IMR-90 (cell line): Measurements from ENCODE around the gene KRT32. TPM values are rescaled to one million over a fixed set of nuclear protein-coding genes. Genes with fewer than 3 reads are reported as not detected.
"Not testable (repeated sequence)": the region's sequence is repeated elsewhere in the genome, so short reads cannot be mapped to it uniquely, and the experiment has no call there.

Source experiments
- ATAC-seq: fragments of 200-7000 bp; cut with Tn5 transposase; 2 replicates; pipeline ENCODE4 v1.9.1; 2020; ENCODE audit warnings: low read depth, mild to moderate bottlenecking, moderate library complexity
- BruUV-seq: library from RNA; stranded (reverse); fragments of 400-500 nt; replicated peaks from 2 replicates; lab custom pipeline; 2021; lab: Mats Ljungman, UMichigan
- CTCF ChIA-PET: fragments of 300-600 bp; formaldehyde crosslinking; extraction: SDS; loops from one replicate; lab custom pipeline; 2021; ENCODE audit warnings: antibody characterized with exemption; lab: Yijun Ruan, JAX
- POLR2A ChIA-PET: fragments of 300-600 bp; sonication (Branson Sonifier 250); formaldehyde crosslinking; loops from one replicate; lab custom pipeline; 2022; ENCODE audit warnings: antibody characterized with exemption; ENCODE audit not compliant: unreplicated experiment; lab: Charles Lee
- DNase-seq: peaks from one replicate; pipeline ENCODE4 v3.0.0; 2013
- H2AFZ ChIP-seq: replicated peaks from 2 replicates; pipeline ENCODE3; 2013; ENCODE audit warnings: low read length, mild to moderate bottlenecking; ENCODE audit not compliant: poor library complexity
- H2AK5ac ChIP-seq: 2 replicates; pipeline ENCODE4 v1.6.1; 2013; ENCODE audit warnings: low read depth, low read length, inconsistent platforms
- H2AK9ac ChIP-seq: replicated peaks from 2 replicates; pipeline ENCODE3; 2013; ENCODE audit warnings: mild to moderate bottlenecking, low read depth, low read length, moderate library complexity; ENCODE audit not compliant: poor library complexity
- H2BK120ac ChIP-seq: 2 replicates; pipeline ENCODE4 v1.6.1; 2013; ENCODE audit warnings: low read depth, low read length, inconsistent platforms
- H2BK15ac ChIP-seq: 3 replicates; pipeline ENCODE4 v1.6.1; 2013; ENCODE audit warnings: low read depth, low read length, inconsistent platforms
- H2BK20ac ChIP-seq: 2 replicates; pipeline ENCODE4 v1.6.1; 2013; ENCODE audit warnings: low read depth, mild to moderate bottlenecking, inconsistent platforms, low read length, moderate library complexity
- H2BK5ac ChIP-seq: 2 replicates; pipeline ENCODE4 v1.6.1; 2013; ENCODE audit warnings: mild to moderate bottlenecking, low read depth, low read length, inconsistent platforms; ENCODE audit not compliant: poor library complexity, severe bottlenecking
- H3K14ac ChIP-seq: replicated peaks from 2 replicates; pipeline ENCODE4 v1.6.1; 2013; ENCODE audit warnings: low read depth, low read length, inconsistent platforms
- H3K18ac ChIP-seq: 2 replicates; pipeline ENCODE4 v1.6.1; 2013; ENCODE audit warnings: low read depth, low read length, control low read depth
- H3K23ac ChIP-seq: 2 replicates; pipeline ENCODE4 v1.6.1; 2013; ENCODE audit warnings: low read depth, low read length, inconsistent platforms
- H3K27ac ChIP-seq: 2 replicates; pipeline ENCODE4 v1.5.1; 2013; ENCODE audit warnings: mild to moderate bottlenecking, control low read depth, low read length; ENCODE audit not compliant: insufficient read depth
- H3K27me3 ChIP-seq: 2 replicates; pipeline ENCODE4 v1.6.1; 2013; ENCODE audit warnings: low read length; ENCODE audit not compliant: control insufficient read depth, insufficient read depth
- H3K36me3 ChIP-seq: 2 replicates; pipeline ENCODE4 v1.6.1; 2013; ENCODE audit warnings: low read length, mixed read lengths; ENCODE audit not compliant: control insufficient read depth, insufficient read depth
- H3K4ac ChIP-seq: 2 replicates; pipeline ENCODE4 v1.6.1; 2013; ENCODE audit warnings: low read depth, low read length, inconsistent platforms
- H3K4me1 ChIP-seq: 2 replicates; pipeline ENCODE4 v1.6.1; 2013; ENCODE audit warnings: low read length, mixed read lengths; ENCODE audit not compliant: control insufficient read depth, insufficient read depth
- H3K4me2 ChIP-seq: 2 replicates; pipeline ENCODE4 v1.6.1; 2013; ENCODE audit warnings: low read depth, mild to moderate bottlenecking, control low read depth, low read length, moderate library complexity
- H3K4me3 ChIP-seq: 2 replicates; pipeline ENCODE4 v1.5.1; 2013; ENCODE audit warnings: low read depth, mild to moderate bottlenecking, control low read depth, low read length, moderate library complexity; ENCODE audit not compliant: insufficient read depth
- H3K56ac ChIP-seq: 2 replicates; pipeline ENCODE4 v1.6.1; 2013; ENCODE audit warnings: low read length, inconsistent platforms; ENCODE audit not compliant: insufficient read depth; ENCODE audit errors: extremely low read depth
- H3K79me1 ChIP-seq, 2 experiments: 2 replicates each; pipeline ENCODE4 v1.6.1; 2013; ENCODE audit warnings: low read length in 2 of 2, inconsistent platforms in 1 of 2, low read depth in 1 of 2
- H3K9ac ChIP-seq: 2 replicates; pipeline ENCODE4 v1.6.1; 2013; ENCODE audit warnings: low read depth, low read length, control low read depth
- H3K9me1 ChIP-seq: 2 replicates; pipeline ENCODE4 v1.6.1; 2013; ENCODE audit warnings: low read length, inconsistent platforms; ENCODE audit not compliant: insufficient read depth
- H3K9me3 ChIP-seq: 2 replicates; pipeline ENCODE4 v1.6.1; 2013; ENCODE audit warnings: low read length; ENCODE audit not compliant: control insufficient read depth, insufficient read depth
- H4K20me1 ChIP-seq: 2 replicates; pipeline ENCODE4 v1.6.1; 2013; ENCODE audit warnings: low read length, inconsistent platforms; ENCODE audit not compliant: insufficient read depth
- H4K5ac ChIP-seq: 2 replicates; pipeline ENCODE4 v1.6.1; 2013; ENCODE audit warnings: mild to moderate bottlenecking, low read depth, low read length, control low read depth
- H4K8ac ChIP-seq, 2 experiments: 2 replicates each; pipeline ENCODE4 v1.6.1; 2013; ENCODE audit warnings: low read depth in 2 of 2, low read length in 2 of 2, control low read depth in 1 of 2, inconsistent platforms in 1 of 2
- H4K91ac ChIP-seq: 2 replicates; pipeline ENCODE4 v1.6.1; 2013; ENCODE audit warnings: low read depth, low read length, inconsistent platforms; ENCODE audit not compliant: insufficient read depth
- WGBS, 2 experiments: methylation state at CpG; one replicate each; pipeline versions ENCODE4 v1.1.5 to v1.1.7; 2013; ENCODE audit warnings: missing lambda C conversion rate in 2 of 2; ENCODE audit not compliant: insufficient read length in 1 of 2; ENCODE audit errors: extremely low coverage in 2 of 2; 5-methylcytosine and 5-hydroxymethylcytosine counted together
- dilution Hi-C: fragments of 300-500 bp; cut with HindIII; formaldehyde crosslinking; loops from one replicate; pipeline ENCODE4 v1.14.3; 2018; ENCODE audit warnings: low sequenced_read_pairs; ENCODE audit not compliant: unreplicated experiment
- in situ Hi-C: fragments of 300-500 bp; cut with MboI; formaldehyde crosslinking; loops from 3 replicates; pipeline ENCODE4 v1.14.3; 2019; ENCODE audit warnings: low sequenced_read_pairs, inconsistent platforms, mixed read lengths
- intact Hi-C: fragments of 100-400 bp; cut with micrococcal nuclease; formaldehyde crosslinking; loops from 2 replicates; pipeline ENCODE4 v1.10.0; 2022
- polyA plus RNA-seq, 3 experiments: library from polyadenylated mRNA; depleted of rRNA; stranded (reverse); fragments of >200 nt; gene quantifications; 2 replicates each; pipeline ENCODE4 v1.2.3, GENCODE V29; 2012; ENCODE audit warnings: low replicate concordance in 1 of 3
- total RNA-seq: library from RNA; depleted of rRNA; stranded (reverse); fragments of >200 nt; gene quantifications from 2 replicates; pipeline ENCODE4 v1.2.3, GENCODE V29; 2012

KRT32 gene
- total and polyA plus RNA-seq, 2 of the 4 experiments (the other 2 are of a cell fraction) = 0.09 TPM; not detected in 1

DNA sequence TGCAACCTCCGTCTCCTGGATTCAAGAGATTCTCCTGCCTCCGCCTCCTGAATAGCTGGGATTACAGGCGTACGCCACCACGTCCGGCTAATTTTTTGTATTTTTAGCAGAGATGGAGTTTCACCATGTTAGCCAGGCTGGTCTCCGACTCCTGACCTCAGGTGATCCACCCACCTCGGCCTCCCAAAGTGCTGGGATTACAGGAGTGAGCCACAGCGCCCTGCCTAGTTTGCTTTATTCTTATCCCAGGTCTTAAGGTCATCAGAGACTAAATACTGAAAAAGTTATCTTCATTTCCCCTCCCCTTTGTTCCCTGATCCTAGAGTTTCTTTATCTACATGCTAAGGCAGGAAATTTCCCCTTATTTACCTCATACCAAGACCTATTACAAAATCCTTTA lies 36.8 kb downstream of the KRT32 start:
- H2BK20ac ChIP-seq, H3K4me3 ChIP-seq, H4K8ac ChIP-seq, H3K18ac ChIP-seq, POLR2A ChIA-PET, H3K9me3 ChIP-seq, H3K9me1 ChIP-seq, H4K20me1 ChIP-seq, H2AK9ac ChIP-seq, H3K4ac ChIP-seq, H3K27ac ChIP-seq, H3K4me1 ChIP-seq, H4K5ac ChIP-seq, in situ Hi-C loops, H3K23ac ChIP-seq, BruUV-seq, H2BK5ac ChIP-seq, H3K56ac ChIP-seq, H4K91ac ChIP-seq, CTCF ChIA-PET, H3K36me3 ChIP-seq, DNase-seq, H3K14ac ChIP-seq, H2BK120ac ChIP-seq, ATAC-seq, H3K27me3 ChIP-seq, H2AFZ ChIP-seq, H2AK5ac ChIP-seq, intact Hi-C loops, H3K79me1 ChIP-seq, H3K9ac ChIP-seq, H3K4me2 ChIP-seq, H2BK15ac ChIP-seq, dilution Hi-C loops: not testable (repeated sequence)
- WGBS, 2 experiments = 71% methylated on average over 5 of the region's 9 CpGs; no CpG with 5 or more reads in 1 of the 2 experiments
